ENCODE data around the gene CARD8. TPM values are rescaled to one million over a fixed set of nuclear protein-coding genes. Genes with fewer than 3 reads are reported as not detected.
"Not testable (repeated sequence)": the region's sequence is repeated elsewhere in the genome, so short reads cannot be mapped to it uniquely, and the experiment has no call there.

Gene CARD8
- total RNA-seq (81.3 TPM), polyA plus RNA-seq (29.0 TPM)

- 7% methylated on average over 15 of the region's 15 CpGs for WGBS
- peak within 1 kb of the TSS; percentile 37 for H3K4me3 ChIP-seq (ENCODE audit: low read depth, low read length)
- H3K4me1 ChIP-seq (ENCODE audit: insufficient read depth), result no peaks in the 10 kb centered on the region
- no peaks in the 10 kb centered on the region for H3K36me3 ChIP-seq (ENCODE audit: insufficient read depth)
- H3K27ac ChIP-seq (ENCODE audit: low read depth), result peak within 1 kb of the TSS; percentile 71
- DNase-seq (ENCODE audit: extremely low spot score), result peak; percentile 84
These were observed at the start of gene CARD8 for GRCh38 chr19:48255376-48256303. Gene CARD8 (minus strand): TSS chr19:48255912. CDS start chr19:48241020, 14,892 bp downstream.

- 88% methylated on average over 19 of the region's 19 CpGs for WGBS
- no peak for DNase-seq (ENCODE audit: extremely low spot score)
These were observed 48.2 kb upstream of the CARD8 start for GRCh38 chr19:48303866-48304265.

GRCh38 chr19:48303367-48303766, 47.7 kb upstream of the CARD8 start:
- H3K4me1 ChIP-seq (ENCODE audit: insufficient read depth), result no peaks in the 10 kb centered on the region
- WGBS, result 89% methylated on average over 13 of the region's 13 CpGs
- H3K27ac ChIP-seq (ENCODE audit: low read depth), result no peak overlapping the region
- no peaks in the 10 kb centered on the region for H3K36me3 ChIP-seq (ENCODE audit: insufficient read depth)
- H3K4me3 ChIP-seq (ENCODE audit: low read depth, low read length), result no peak overlapping the region
- DNase-seq (ENCODE audit: extremely low spot score), result no peak

More at GRCh38 chr19:48303866-48304265, 48.2 kb upstream of the CARD8 start:
- Histone ChIP-seq H3K36me3 (ENCODE audit: insufficient read depth) (no peaks in the 10 kb centered on the region), H3K27ac (ENCODE audit: low read depth) (no peak overlapping the region), H3K4me1 (ENCODE audit: insufficient read depth) (no peaks in the 10 kb centered on the region), H3K4me3 (ENCODE audit: low read depth, low read length) (no peak overlapping the region)

- 91% methylated on average over 12 of the region's 12 CpGs for WGBS
- Histone ChIP-seq H3K4me3 (ENCODE audit: low read depth, low read length) (no peak overlapping the region), H3K27ac (ENCODE audit: low read depth) (no peak overlapping the region), H3K36me3 (ENCODE audit: insufficient read depth) (no peaks in the 10 kb centered on the region), H3K4me1 (ENCODE audit: insufficient read depth) (no peaks in the 10 kb centered on the region)
- no peak for DNase-seq (ENCODE audit: extremely low spot score)
These were observed 46.9 kb upstream of the CARD8 start for GRCh38 chr19:48302600-48302959.

GRCh38 chr19:48301886-48302599, 46.3 kb upstream of the CARD8 start:
- Histone ChIP-seq H3K4me3 (ENCODE audit: low read depth, low read length) (no peak overlapping the region), H3K4me1 (ENCODE audit: insufficient read depth) (no peaks in the 10 kb centered on the region), H3K27ac (ENCODE audit: low read depth) (no peak overlapping the region), H3K36me3 (ENCODE audit: insufficient read depth) (no peaks in the 10 kb centered on the region)
- 88% methylated on average over 1 of the region's 1 CpG for WGBS
- no peak for DNase-seq (ENCODE audit: extremely low spot score)

- WGBS, result 91% methylated on average over 16 of the region's 16 CpGs
- H3K27ac ChIP-seq (ENCODE audit: low read depth), result no peak overlapping the region
- DNase-seq (ENCODE audit: extremely low spot score), result no peak
- H3K4me3 ChIP-seq (ENCODE audit: low read depth, low read length), result no peak overlapping the region
- no peaks in the 10 kb centered on the region for H3K36me3 ChIP-seq (ENCODE audit: insufficient read depth)
- H3K4me1 ChIP-seq (ENCODE audit: insufficient read depth), result no peaks in the 10 kb centered on the region
These were observed 42.3 kb upstream of the CARD8 start for GRCh38 chr19:48297975-48298374.

GRCh38 chr19:48296963-48297734, 41.4 kb upstream of the CARD8 start:
- 86% methylated on average over 42 of the region's 42 CpGs for WGBS
- Histone ChIP-seq H3K4me3 (ENCODE audit: low read depth, low read length) (no peak overlapping the region), H3K27ac (ENCODE audit: low read depth) (no peak overlapping the region), H3K4me1 (ENCODE audit: insufficient read depth) (no peaks in the 10 kb centered on the region), H3K36me3 (ENCODE audit: insufficient read depth) (no peaks in the 10 kb centered on the region)
- no peak for DNase-seq (ENCODE audit: extremely low spot score)

GRCh38 chr19:48295458-48295857, 39.7 kb upstream of the CARD8 start:
- Histone ChIP-seq H3K4me3 (ENCODE audit: low read depth, low read length) (no peak overlapping the region), H3K27ac (ENCODE audit: low read depth) (no peak overlapping the region), H3K36me3 (ENCODE audit: insufficient read depth) (no peaks in the 10 kb centered on the region), H3K4me1 (ENCODE audit: insufficient read depth) (no peaks in the 10 kb centered on the region)
- DNase-seq (ENCODE audit: extremely low spot score), result no peak
- WGBS, result 77% methylated on average over 10 of the region's 10 CpGs

GRCh38 chr19:48292798-48293197, 37.1 kb upstream of the CARD8 start:
- DNase-seq (ENCODE audit: extremely low spot score), result no peak
- Histone ChIP-seq H3K4me1 (ENCODE audit: insufficient read depth) (no peaks in the 10 kb centered on the region), H3K36me3 (ENCODE audit: insufficient read depth) (no peaks in the 10 kb centered on the region), H3K27ac (ENCODE audit: low read depth) (no peak overlapping the region), H3K4me3 (ENCODE audit: low read depth, low read length) (no peak overlapping the region)
- 86% methylated on average over 4 of the region's 4 CpGs for WGBS

GRCh38 chr19:48291489-48291815, 35.7 kb upstream of the CARD8 start:
- not testable (repeated sequence) for H3K4me3 ChIP-seq (ENCODE audit: low read depth, low read length); H3K36me3 ChIP-seq (ENCODE audit: insufficient read depth); H3K4me1 ChIP-seq (ENCODE audit: insufficient read depth); DNase-seq (ENCODE audit: extremely low spot score); H3K27ac ChIP-seq (ENCODE audit: low read depth)
- WGBS, result 30% methylated on average over 11 of the region's 11 CpGs

GRCh38 chr19:48290771-48291488, 35.2 kb upstream of the CARD8 start:
- WGBS, result under 1% methylated on average over 45 of the region's 45 CpGs
- no peaks in the 10 kb centered on the region for H3K36me3 ChIP-seq (ENCODE audit: insufficient read depth)
- H3K4me1 ChIP-seq (ENCODE audit: insufficient read depth), result no peaks in the 10 kb centered on the region
- H3K4me3 ChIP-seq (ENCODE audit: low read depth, low read length), result peak overlapping the region; percentile 16
- DNase-seq (ENCODE audit: extremely low spot score), result no peak
- H3K27ac ChIP-seq (ENCODE audit: low read depth), result no peak overlapping the region

GRCh38 chr19:48290401-48290770, 34.7 kb upstream of the CARD8 start:
- DNase-seq (ENCODE audit: extremely low spot score), result no peak
- WGBS, result 6% methylated on average over 10 of the region's 10 CpGs
- Histone ChIP-seq H3K27ac (ENCODE audit: low read depth) (no peak overlapping the region), H3K36me3 (ENCODE audit: insufficient read depth) (no peaks in the 10 kb centered on the region), H3K4me3 (ENCODE audit: low read depth, low read length) (no peak overlapping the region), H3K4me1 (ENCODE audit: insufficient read depth) (no peaks in the 10 kb centered on the region)

GRCh38 chr19:48287748-48288147, 32.0 kb upstream of the CARD8 start:
- 96% methylated on average over 3 of the region's 3 CpGs for WGBS
- no peaks in the 10 kb centered on the region for H3K4me1 ChIP-seq (ENCODE audit: insufficient read depth)
- H3K4me3 ChIP-seq (ENCODE audit: low read depth, low read length), result no peak overlapping the region
- no peak for DNase-seq (ENCODE audit: extremely low spot score)
- H3K27ac ChIP-seq (ENCODE audit: low read depth), result no peak overlapping the region
- H3K36me3 ChIP-seq (ENCODE audit: insufficient read depth), result no peaks in the 10 kb centered on the region

Measured in urinary bladder (tissue), 4 donors.